Neural cell (in vitro differentiated cells): ENCODE results near the gene POU6F2. TPM values are rescaled to one million over a fixed set of nuclear protein-coding genes. Genes with fewer than 3 reads are reported as not detected.

Source experiments
- H2AFZ ChIP-seq: fragments of 200-600, 300-800 bp; sonication (generic), shearing (Covaris generic); 2 replicates; pipeline ENCODE4 v1.6.0; 2014; ENCODE audit warnings: low read depth, mild to moderate bottlenecking, antibody characterized with exemption, low read length, moderate library complexity
- H3F3A ChIP-seq: fragments of 200-600 bp; shearing (Covaris generic); 2 replicates; pipeline ENCODE4 v1.6.1; 2016; ENCODE audit warnings: mild to moderate bottlenecking, moderate library complexity, mixed read lengths, antibody characterized with exemption, low read length; ENCODE audit not compliant: insufficient read depth, poor library complexity, severe bottlenecking
- H3K27ac ChIP-seq: fragments of 200-600, 300-800 bp; sonication (generic), shearing (Covaris generic); 2 replicates; pipeline ENCODE4 v1.5.1; 2014; ENCODE audit warnings: mild to moderate bottlenecking, low read length, moderate library complexity
- H3K27me3 ChIP-seq: fragments of 300-800, 200-600 bp; sonication (generic), shearing (Covaris generic); 2 replicates; pipeline ENCODE4 v1.6.0; 2014; ENCODE audit warnings: mild to moderate bottlenecking, low read depth, low read length, moderate library complexity; ENCODE audit not compliant: insufficient read depth
- H3K36me3 ChIP-seq: fragments of 300-800, 200-600 bp; sonication (generic), shearing (Covaris generic); 2 replicates; pipeline ENCODE4 v1.5.1; 2014; ENCODE audit warnings: mild to moderate bottlenecking, antibody characterized with exemption, low read length, moderate library complexity; ENCODE audit not compliant: insufficient read depth
- H3K4me2 ChIP-seq: fragments of 300-800, 200-600 bp; sonication (generic), shearing (Covaris generic); 2 replicates; pipeline ENCODE4 v1.6.0; 2014; ENCODE audit warnings: mild to moderate bottlenecking, low read length
- H3K4me3 ChIP-seq: fragments of 300-800, 200-600 bp; sonication (generic), shearing (Covaris generic); 2 replicates; pipeline ENCODE4 v1.5.1; 2014; ENCODE audit warnings: mild to moderate bottlenecking, low read length, moderate library complexity
- H3K79me2 ChIP-seq: fragments of 200-600 bp; shearing (Covaris generic); replicated peaks from 2 replicates; pipeline ENCODE4 v1.6.0; 2014; ENCODE audit warnings: mild to moderate bottlenecking, low read length, moderate library complexity; ENCODE audit not compliant: insufficient read depth
- H3K9ac ChIP-seq: fragments of 300-800, 200-600 bp; sonication (generic), shearing (Covaris generic); 2 replicates; pipeline ENCODE4 v1.6.1; 2016; ENCODE audit warnings: mild to moderate bottlenecking, low read length, mixed read lengths
- H3K9me2 ChIP-seq: fragments of 200-600 bp; shearing (Covaris generic); 2 replicates; pipeline ENCODE4 v1.6.1; 2016; ENCODE audit warnings: mild to moderate bottlenecking, low read length, mixed read lengths; ENCODE audit not compliant: insufficient read depth
- H3K9me3 ChIP-seq: fragments of 200-600, 300-800 bp; sonication (generic), shearing (Covaris generic); 2 replicates; pipeline ENCODE4 v1.6.1; 2016; ENCODE audit warnings: mild to moderate bottlenecking, mixed run types, low read length, moderate library complexity, mixed read lengths
- H4K20me1 ChIP-seq: fragments of 200-600 bp; shearing (Covaris generic); 2 replicates; pipeline ENCODE4 v1.6.1; 2016; ENCODE audit warnings: mild to moderate bottlenecking, mixed run types; ENCODE audit not compliant: insufficient read depth
- CTCF ChIP-seq: fragments of 450-650 bp; IDR thresholded peaks from 2 replicates; pipeline ENCODE4 v1.5.1; 2014; ENCODE audit warnings: antibody characterized with exemption, mild to moderate bottlenecking, moderate library complexity; ENCODE audit not compliant: poor library complexity, severe bottlenecking
- EP300 ChIP-seq: fragments of 450-650 bp; conservative IDR thresholded peaks from 2 replicates; pipeline ENCODE4 v1.6.1; 2014; ENCODE audit warnings: antibody characterized with exemption, mild to moderate bottlenecking, moderate library complexity; ENCODE audit not compliant: poor library complexity, severe bottlenecking
- EZH2 ChIP-seq: fragments of 200-600, 300-800 bp; shearing (Covaris generic), sonication (generic); IDR thresholded peaks from 2 replicates; pipeline ENCODE4 v1.6.1; 2014; ENCODE audit warnings: antibody characterized with exemption, low read length, borderline replicate concordance, mild to moderate bottlenecking; ENCODE audit not compliant: insufficient read depth, poor library complexity, severe bottlenecking
- MXI1 ChIP-seq: fragments of 450-650 bp; conservative IDR thresholded peaks from 2 replicates; pipeline ENCODE4 v1.6.1; 2014; ENCODE audit warnings: antibody characterized with exemption, mild to moderate bottlenecking; ENCODE audit not compliant: poor library complexity, severe bottlenecking
- POLR2AphosphoS5 ChIP-seq: IDR thresholded peaks from 2 replicates; pipeline ENCODE4 v1.6.1; 2012
- RAD21 ChIP-seq: fragments of 450-650 bp; conservative IDR thresholded peaks from 2 replicates; pipeline ENCODE4 v1.6.1; 2014; ENCODE audit warnings: antibody characterized with exemption, mild to moderate bottlenecking, moderate library complexity
- REST ChIP-seq: IDR thresholded peaks from 2 replicates; pipeline ENCODE4 v1.6.1; 2012; ENCODE audit warnings: borderline replicate concordance
- SMC3 ChIP-seq: fragments of 450-650 bp; conservative IDR thresholded peaks from 2 replicates; pipeline ENCODE4 v1.6.1; 2014; ENCODE audit warnings: antibody characterized with exemption, mild to moderate bottlenecking, moderate library complexity; ENCODE audit not compliant: poor library complexity
- TAF1 ChIP-seq: IDR thresholded peaks from 2 replicates; pipeline ENCODE4 v1.6.1; 2012; ENCODE audit warnings: low read depth
- polyA plus RNA-seq: library from polyadenylated mRNA; depleted of rRNA; stranded (reverse); fragments of >200 nt; gene quantifications from 2 replicates; pipeline ENCODE4 v1.2.3, GENCODE V29; 2014

POU6F2 gene
- polyA plus RNA-seq, 1 donor from 2014 or later: 2.8 TPM

GRCh38 chr7:39339591-39339990 lies 361.9 kb downstream of the POU6F2 start:
- Histone ChIP-seq H3K9ac (no peak overlapping the region), H3K27ac (no peak overlapping the region), H3K4me2 (no peak overlapping the region), H4K20me1 (no peaks in the 10 kb centered on the region), H3K36me3 (no peaks in the 10 kb centered on the region), H3K4me3 (no peak overlapping the region), H3K27me3 (no peaks in the 10 kb centered on the region), H3F3A (no peaks in the 10 kb centered on the region), H3K9me3 (no peaks in the 10 kb centered on the region), H2AFZ (no peak overlapping the region), H3K9me2 (no peaks in the 10 kb centered on the region), H3K79me2 (no peaks in the 10 kb centered on the region)
- TF ChIP-seq POLR2AphosphoS5 (no peak), CTCF (no peak), EP300 (no peak), SMC3 (no peak), TAF1 (no peak), REST (no peak), MXI1 (no peak), RAD21 (no peak), EZH2 (no peak)

GRCh38 chr7:39341083-39341482 lies 363.4 kb downstream of the POU6F2 start:
- no peak overlapping the region for H3K27ac ChIP-seq
- no peaks in the 10 kb centered on the region for H4K20me1 ChIP-seq
- no peaks in the 10 kb centered on the region for H3F3A ChIP-seq
- TF ChIP-seq TAF1: no peak
- TF ChIP-seq POLR2AphosphoS5: no peak
- TF ChIP-seq CTCF: no peak
- no peak for TF ChIP-seq MXI1
- no peak for TF ChIP-seq EZH2
- no peak for TF ChIP-seq RAD21
- no peak for TF ChIP-seq EP300
- no peak for TF ChIP-seq SMC3
- no peak for TF ChIP-seq REST
- H3K4me2 ChIP-seq: no peak overlapping the region
- no peaks in the 10 kb centered on the region for H3K27me3 ChIP-seq
- H3K9me2 ChIP-seq: no peaks in the 10 kb centered on the region
- no peaks in the 10 kb centered on the region for H3K9me3 ChIP-seq
- H2AFZ ChIP-seq: no peak overlapping the region
- H3K9ac ChIP-seq: no peak overlapping the region
- no peaks in the 10 kb centered on the region for H3K79me2 ChIP-seq
- H3K4me3 ChIP-seq: no peak overlapping the region
- H3K36me3 ChIP-seq: no peaks in the 10 kb centered on the region
